ENCODE results near the gene FCHO2.

Gene FCHO2

GRCh38 chr5:72955768-72956323 lies at the start of gene FCHO2:
Gene FCHO2 (plus strand): TSS chr5:72956041. CDS start chr5:72956097, 56 bp downstream.
- TF ChIP-seq NFIC (IDR thresholded peaks at IDR 0.05) (no peak), YY1 (IDR thresholded peaks at IDR 0.05; ENCODE audit: low read depth) (peak; percentile 34; the same call in 1 of the 2 replicates), TCF12 (IDR thresholded peaks at IDR 0.05; ENCODE audit: low read depth) (no peak; the same call in 1 of the 2 replicates), ZBTB7A (IDR thresholded peaks at IDR 0.05; ENCODE audit: low read depth) (no peak), MAX (IDR thresholded peaks at IDR 0.05) (peak; percentile 61), REST (IDR thresholded peaks at IDR 0.05; ENCODE audit: low read depth) (no peak), EP300 (IDR thresholded peaks at IDR 0.05; ENCODE audit: borderline replicate concordance) (no peak), USF1 (IDR thresholded peaks at IDR 0.05) (no peak), FOXM1 (IDR thresholded peaks at IDR 0.05; ENCODE audit: borderline replicate concordance, low read depth) (no peak), TAF1 (IDR thresholded peaks at IDR 0.05; ENCODE audit: low read depth) (no peak; the same call in 1 of the 2 replicates), EGR1 (IDR thresholded peaks at IDR 0.05) (peak; percentile 55; the same call in 1 of the 2 replicates), CREB1 (IDR thresholded peaks at IDR 0.05; ENCODE audit: low read depth) (no peak), TEAD4 (IDR thresholded peaks at IDR 0.05) (peak; percentile 36; the same call in 1 of the 2 replicates), RAD21 (IDR thresholded peaks at IDR 0.05; ENCODE audit: low read depth) (peak; percentile 77), CEBPB (IDR thresholded peaks at IDR 0.05) (no peak; the same call in 1 of the 2 replicates)

- TF ChIP-seq YY1 (IDR thresholded peaks at IDR 0.05; ENCODE audit: low read depth) (no peak), RAD21 (IDR thresholded peaks at IDR 0.05; ENCODE audit: low read depth) (no peak), EP300 (IDR thresholded peaks at IDR 0.05; ENCODE audit: borderline replicate concordance) (no peak), CREB1 (IDR thresholded peaks at IDR 0.05; ENCODE audit: low read depth) (no peak), USF1 (IDR thresholded peaks at IDR 0.05) (no peak), TEAD4 (IDR thresholded peaks at IDR 0.05) (no peak), FOXM1 (IDR thresholded peaks at IDR 0.05; ENCODE audit: borderline replicate concordance, low read depth) (no peak), MAX (IDR thresholded peaks at IDR 0.05) (no peak)
These were observed 49.0 kb upstream of the FCHO2 start for GRCh38 chr5:72906806-72907205.

- TF ChIP-seq EGR1 (IDR thresholded peaks at IDR 0.05), result no peak
- no peak for TF ChIP-seq CREB1 (IDR thresholded peaks at IDR 0.05; ENCODE audit: low read depth)
- TF ChIP-seq TCF12 (IDR thresholded peaks at IDR 0.05; ENCODE audit: low read depth), result no peak
- TF ChIP-seq EP300 (IDR thresholded peaks at IDR 0.05; ENCODE audit: borderline replicate concordance), result no peak
- TF ChIP-seq YY1 (IDR thresholded peaks at IDR 0.05; ENCODE audit: low read depth), result no peak
These were observed 47.2 kb upstream of the FCHO2 start for GRCh38 chr5:72908664-72909063.

GRCh38 chr5:72917371-72917776 lies 38.5 kb upstream of the FCHO2 start:
- TF ChIP-seq REST (IDR thresholded peaks at IDR 0.05; ENCODE audit: low read depth) (no peak), NFIC (IDR thresholded peaks at IDR 0.05) (no peak), USF1 (IDR thresholded peaks at IDR 0.05) (no peak), CEBPB (IDR thresholded peaks at IDR 0.05) (no peak), MAX (IDR thresholded peaks at IDR 0.05) (no peak), ZBTB7A (IDR thresholded peaks at IDR 0.05; ENCODE audit: low read depth) (no peak), RAD21 (IDR thresholded peaks at IDR 0.05; ENCODE audit: low read depth) (no peak), EP300 (IDR thresholded peaks at IDR 0.05; ENCODE audit: borderline replicate concordance) (no peak), EGR1 (IDR thresholded peaks at IDR 0.05) (no peak), TAF1 (IDR thresholded peaks at IDR 0.05; ENCODE audit: low read depth) (no peak), TCF12 (IDR thresholded peaks at IDR 0.05; ENCODE audit: low read depth) (no peak)

- no peak for TF ChIP-seq YY1 (IDR thresholded peaks at IDR 0.05; ENCODE audit: low read depth)
- peak; percentile 77 for TF ChIP-seq RAD21 (IDR thresholded peaks at IDR 0.05; ENCODE audit: low read depth)
- no peak for TF ChIP-seq EGR1 (IDR thresholded peaks at IDR 0.05)
- no peak for TF ChIP-seq REST (IDR thresholded peaks at IDR 0.05; ENCODE audit: low read depth)
- no peak for TF ChIP-seq NFIC (IDR thresholded peaks at IDR 0.05)
- no peak for TF ChIP-seq MAX (IDR thresholded peaks at IDR 0.05)
- TF ChIP-seq TEAD4 (IDR thresholded peaks at IDR 0.05), result peak; percentile 63
- no peak for TF ChIP-seq FOXM1 (IDR thresholded peaks at IDR 0.05; ENCODE audit: borderline replicate concordance, low read depth)
- no peak for TF ChIP-seq CREB1 (IDR thresholded peaks at IDR 0.05; ENCODE audit: low read depth)
- no peak for TF ChIP-seq TAF1 (IDR thresholded peaks at IDR 0.05; ENCODE audit: low read depth)
These were observed 34.9 kb upstream of the FCHO2 start for GRCh38 chr5:72920690-72921502.

All from Ishikawa (cell line).